Dedifferentiated amniotic fluid mesenchymal stem cell (primary cell): ENCODE data around the gene EHMT1.
"Not testable (repeated sequence)": the region's sequence is repeated elsewhere in the genome, so short reads cannot be mapped to it uniquely, and the experiment has no call there.

Experiments used
- DNase-seq: peaks from one replicate; pipeline ENCODE4 v3.0.0-alpha.2; 2016; ENCODE audit errors: extremely low spot score

EHMT1 gene

DNA sequence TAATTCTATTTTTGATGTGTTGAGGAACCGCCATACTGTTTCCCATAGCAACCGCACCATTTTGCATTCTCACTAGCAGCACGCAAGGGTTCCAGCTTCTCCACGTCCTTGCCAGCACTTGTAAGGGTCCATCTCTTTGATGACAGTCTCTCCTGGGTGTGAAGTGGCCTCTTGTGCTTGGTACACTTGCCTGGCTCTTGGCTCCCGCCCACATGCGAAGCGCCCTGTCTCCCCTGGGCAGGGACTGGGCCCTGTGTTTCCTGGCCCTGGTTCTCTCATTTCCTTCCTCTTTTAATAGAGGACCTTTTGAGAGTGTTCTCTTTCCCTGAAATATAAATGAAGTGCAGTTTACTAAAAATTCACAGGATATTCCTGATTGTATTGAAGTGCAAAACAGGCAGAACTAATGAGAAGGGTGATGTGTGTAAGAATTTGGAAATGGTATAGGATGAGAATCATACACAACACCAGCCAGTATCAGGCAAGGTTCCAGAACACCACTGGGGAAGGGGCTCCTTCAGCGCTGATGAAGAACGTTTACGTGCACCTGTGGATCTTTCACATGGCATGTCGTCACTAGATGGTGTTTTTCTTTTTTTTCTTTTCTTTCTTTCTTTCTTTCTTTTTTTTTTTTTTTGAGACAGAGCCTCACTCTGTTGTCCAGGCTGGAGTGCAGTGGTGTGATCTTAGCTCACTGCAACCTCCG is 73.0 kb downstream of the EHMT1 start:
- DNase-seq, result no peak

- no peak for DNase-seq
These were observed 75.6 kb downstream of the EHMT1 start for GRCh38 chr9:137694236-137694959.

- DNase-seq, result no peak
These were observed 76.4 kb downstream of the EHMT1 start for GRCh38 chr9:137694962-137695875.

DNA sequence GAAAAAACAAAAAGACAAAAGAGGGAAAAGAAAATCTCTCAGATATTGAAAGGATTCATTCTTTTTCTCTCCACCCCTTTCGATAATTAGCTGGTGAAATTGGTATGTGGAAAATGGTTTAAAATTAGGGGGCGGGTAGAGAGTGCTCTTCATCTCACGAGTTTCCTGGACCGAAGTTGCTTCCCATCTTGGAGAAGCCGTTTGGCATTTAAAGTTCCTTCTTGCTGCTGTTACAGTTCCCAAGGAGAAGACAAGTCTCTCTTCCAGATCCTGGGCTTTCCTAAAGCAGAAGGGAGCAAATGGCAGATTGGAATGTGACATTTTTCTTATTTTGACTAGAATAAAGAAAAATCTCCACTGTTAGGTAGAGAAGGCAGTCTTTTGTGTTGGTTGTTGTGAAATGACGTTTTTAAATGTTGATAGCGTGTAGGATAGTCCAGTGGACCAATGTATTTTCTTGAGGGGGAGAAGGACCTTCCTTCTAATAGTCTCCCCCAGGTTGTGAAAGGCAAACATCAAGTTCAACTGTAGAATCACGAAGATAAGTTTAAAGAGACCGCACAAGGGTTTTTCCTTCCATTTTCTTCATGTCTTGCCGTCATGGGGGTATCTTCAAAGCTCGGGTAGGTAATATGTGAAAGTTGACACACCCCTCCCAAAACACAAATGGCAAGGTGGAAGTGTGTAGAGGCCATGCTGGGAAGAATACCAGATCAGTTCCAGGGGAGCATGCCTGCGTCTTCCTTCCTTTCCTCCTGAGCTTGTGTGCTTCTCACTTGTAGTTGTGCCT is 77.5 kb downstream of the EHMT1 start:
- DNase-seq, result no peak

DNA sequence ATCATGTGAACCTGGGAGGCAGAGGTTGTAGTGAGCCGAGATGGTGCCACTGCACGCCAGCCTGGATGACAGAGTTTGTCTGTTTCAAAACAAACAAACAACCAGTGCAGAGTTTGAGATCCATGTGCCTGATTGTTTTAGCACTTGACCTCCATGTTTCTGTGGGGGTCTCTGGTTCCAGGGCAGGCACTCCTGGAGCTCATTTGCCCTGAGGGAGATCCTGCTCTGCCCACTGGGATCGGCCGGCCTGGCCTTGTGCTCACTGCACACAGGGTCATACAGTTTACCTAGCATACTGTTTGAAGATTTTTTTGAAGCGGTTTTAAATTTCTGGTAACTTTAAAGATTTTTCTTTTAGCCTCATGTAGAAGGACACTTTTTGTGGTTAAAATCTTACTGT is 78.4 kb downstream of the EHMT1 start:
- no peak for DNase-seq

GRCh38 chr9:137697832-137698231 is 79.0 kb downstream of the EHMT1 start:
- no peak for DNase-seq

GRCh38 chr9:137700911-137701310 is 82.1 kb downstream of the EHMT1 start:
- no peak for DNase-seq

DNA sequence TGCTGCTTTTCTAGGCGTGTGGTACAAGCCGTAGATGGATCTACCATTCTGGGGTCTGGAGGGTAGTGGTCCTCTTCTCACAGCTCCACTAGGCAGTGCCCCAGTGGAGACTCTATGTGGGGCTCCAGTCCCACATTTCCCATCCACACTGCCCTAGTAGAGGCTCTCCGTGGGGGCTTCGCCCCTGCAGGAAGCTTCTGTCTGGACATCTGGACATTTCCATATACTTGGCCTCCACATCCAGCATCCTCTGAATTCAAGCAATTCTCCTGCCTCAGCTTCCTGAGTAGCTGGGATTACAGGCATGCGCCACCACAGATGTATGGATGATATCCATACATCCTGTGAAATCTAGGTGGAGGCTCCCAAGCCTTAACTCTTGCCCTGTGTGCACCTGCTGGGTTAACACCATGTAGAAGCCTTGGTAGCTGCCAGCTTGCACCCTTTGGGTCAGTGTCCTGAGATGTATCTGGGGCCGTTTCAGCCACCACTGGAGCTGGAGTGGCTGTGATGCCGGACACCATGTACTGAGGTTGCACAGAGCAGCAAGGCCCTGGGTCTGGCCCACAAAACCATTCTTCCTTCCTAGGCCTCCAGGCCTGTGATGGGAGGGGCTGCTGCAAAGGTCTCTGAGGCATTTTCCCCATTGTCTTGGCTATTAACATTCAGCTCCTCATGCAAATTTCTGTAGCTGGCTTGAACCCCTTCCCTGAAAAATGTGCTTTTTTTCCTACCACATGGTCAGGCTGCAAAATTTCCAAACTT is 84.0 kb downstream of the EHMT1 start:
- no peak for DNase-seq

DNA sequence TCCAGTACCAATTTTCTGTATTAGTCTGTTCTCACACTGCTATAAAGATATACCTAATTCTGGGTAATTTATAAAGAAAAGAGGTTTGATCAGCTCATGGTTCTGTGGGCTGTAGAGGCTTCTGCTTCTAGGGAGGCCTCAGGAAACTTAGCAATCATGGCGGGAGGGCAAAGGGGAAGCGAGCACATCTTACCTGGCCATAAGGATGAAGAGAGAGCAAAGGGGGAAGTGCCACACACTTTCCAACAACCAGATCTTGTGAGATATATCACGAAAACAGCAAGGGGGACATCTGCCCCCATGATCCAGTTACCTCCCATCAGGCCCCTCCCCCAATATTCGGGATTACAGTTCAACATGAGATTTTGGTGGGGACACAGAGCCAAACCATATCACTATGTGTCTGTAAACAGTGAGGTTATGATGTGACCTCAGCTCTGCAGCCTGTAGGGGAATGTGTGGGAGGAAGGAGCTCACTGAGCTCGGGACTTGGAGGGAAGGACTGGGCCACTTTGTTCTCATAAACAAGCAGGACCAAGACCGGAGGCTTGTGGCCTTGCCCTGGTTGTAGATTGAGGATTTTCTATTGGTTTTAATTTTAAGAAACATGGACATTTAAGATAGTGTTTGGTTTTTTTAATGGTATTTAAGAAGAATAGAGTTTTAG is 85.2 kb downstream of the EHMT1 start:
- no peak for DNase-seq

DNA sequence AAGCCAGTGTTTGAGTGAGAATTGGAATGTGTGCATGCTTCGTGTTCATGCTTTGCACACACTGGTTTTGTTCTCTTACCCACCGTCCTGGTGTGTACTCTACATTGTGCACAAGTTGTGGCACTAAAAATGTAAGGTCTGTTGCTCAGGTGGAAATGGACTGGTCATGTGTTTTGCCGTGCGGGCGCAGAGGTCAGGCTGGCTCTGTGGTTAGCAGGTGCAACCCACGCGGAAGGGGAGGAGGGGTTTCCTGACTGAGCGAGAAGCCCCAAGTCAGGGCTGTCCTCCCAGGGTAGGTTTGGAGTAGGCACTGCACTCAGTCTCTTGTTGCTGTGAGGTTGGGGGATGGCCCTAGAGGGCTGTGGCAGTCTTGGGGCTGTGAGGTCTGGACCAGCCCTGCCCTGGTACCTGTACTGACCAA is 86.6 kb downstream of the EHMT1 start:
- no peak for DNase-seq

- DNase-seq, result no peak
These were observed 87.1 kb downstream of the EHMT1 start for GRCh38 chr9:137705906-137706305.

DNA sequence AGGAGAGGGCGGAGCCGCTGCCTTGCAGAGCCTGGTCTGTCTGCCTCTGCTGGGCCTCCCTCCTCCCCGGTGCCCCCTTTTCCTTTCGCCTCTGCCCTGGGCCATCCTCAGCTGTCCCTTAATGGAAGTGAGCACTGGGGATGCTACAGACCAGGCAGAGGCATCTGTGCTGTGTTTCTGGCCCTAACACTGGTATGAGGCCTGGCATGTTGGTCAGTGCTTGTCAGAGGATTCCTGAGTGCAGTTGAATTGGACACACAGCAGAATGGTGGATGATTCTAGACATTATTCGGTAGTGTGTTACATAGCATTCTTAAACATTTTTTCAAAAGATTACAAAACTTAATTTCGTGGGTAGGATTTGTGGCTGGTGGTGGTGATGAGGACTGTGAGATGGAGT is 88.6 kb downstream of the EHMT1 start:
- DNase-seq, result no peak

DNA sequence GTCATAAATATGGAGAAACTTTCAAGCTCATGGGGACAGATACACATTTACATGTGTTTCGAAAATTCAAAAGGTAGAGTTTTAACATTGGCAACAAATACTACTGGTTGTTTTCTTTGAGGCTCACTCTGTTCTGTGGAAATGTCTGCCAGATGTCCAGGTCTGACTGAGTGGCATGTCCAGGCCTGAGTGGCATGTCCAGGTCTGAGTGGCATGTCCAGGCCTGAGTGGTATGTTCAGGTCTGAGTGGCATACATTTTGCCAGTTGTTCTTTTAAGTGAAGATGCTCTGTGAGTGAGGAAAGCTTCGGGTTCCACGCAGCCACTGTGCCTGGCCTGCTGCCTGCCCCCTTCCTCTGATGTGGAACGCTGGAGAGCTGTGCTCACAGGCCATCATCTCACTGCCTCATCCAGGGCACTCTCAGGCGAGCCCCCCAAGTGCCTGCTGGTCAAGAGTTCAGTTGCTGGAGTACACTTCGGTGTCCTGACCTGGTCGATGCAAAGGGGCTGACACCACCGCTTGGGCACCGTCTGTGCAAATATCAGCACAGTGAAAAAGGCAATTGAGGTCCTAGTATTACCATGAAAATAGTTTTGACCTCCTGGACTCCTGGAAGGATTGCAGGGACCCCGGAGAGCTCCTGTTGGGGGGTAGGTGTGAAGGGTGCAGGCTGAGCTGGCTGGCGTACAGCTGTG is 89.9 kb downstream of the EHMT1 start:
- no peak for DNase-seq

GRCh38 chr9:137709411-137710101 is 90.8 kb downstream of the EHMT1 start:
- DNase-seq, result no peak

DNA sequence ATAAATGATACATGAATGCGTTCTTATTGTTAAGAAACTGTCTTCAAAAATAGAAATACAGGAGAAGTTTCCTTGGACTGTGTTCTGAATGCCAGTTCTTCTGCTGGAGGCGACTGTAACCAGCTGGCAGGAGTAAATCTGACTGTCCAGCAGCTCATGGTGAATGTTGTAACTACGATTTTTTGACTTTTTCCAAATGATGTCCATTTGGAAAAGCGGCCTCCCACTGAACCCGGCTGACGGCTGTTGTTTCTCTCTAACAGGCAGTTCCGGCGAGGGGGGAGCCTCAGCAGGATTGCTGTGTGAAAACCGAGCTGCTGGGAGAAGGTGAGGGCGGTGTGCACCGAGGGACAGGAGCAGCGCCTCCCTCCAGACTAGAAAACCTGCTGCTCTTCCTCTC is 91.9 kb downstream of the EHMT1 start:
- DNase-seq, result no peak

GRCh38 chr9:137711678-137712105 is 92.9 kb downstream of the EHMT1 start:
- DNase-seq, result no peak

DNA sequence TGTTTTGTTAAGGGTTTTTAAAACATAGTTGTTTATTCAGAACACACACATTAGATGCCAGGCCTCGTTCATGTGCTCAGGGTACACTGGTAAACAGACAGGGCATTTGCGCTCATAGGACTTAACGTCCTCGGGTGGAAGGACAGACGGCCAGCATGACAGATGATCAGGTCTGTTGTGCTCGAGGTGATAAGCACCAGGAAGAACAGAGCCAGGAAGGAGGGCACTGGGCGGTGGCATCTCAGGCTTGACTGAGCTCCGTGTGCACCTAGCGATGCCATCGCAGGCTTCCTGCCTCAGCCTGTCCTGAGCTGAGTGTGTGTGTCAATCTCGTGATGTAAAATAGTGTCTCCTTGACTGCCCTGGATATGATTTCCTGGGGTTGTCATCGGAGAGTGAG is 96.5 kb downstream of the EHMT1 start:
- DNase-seq, result no peak

DNA sequence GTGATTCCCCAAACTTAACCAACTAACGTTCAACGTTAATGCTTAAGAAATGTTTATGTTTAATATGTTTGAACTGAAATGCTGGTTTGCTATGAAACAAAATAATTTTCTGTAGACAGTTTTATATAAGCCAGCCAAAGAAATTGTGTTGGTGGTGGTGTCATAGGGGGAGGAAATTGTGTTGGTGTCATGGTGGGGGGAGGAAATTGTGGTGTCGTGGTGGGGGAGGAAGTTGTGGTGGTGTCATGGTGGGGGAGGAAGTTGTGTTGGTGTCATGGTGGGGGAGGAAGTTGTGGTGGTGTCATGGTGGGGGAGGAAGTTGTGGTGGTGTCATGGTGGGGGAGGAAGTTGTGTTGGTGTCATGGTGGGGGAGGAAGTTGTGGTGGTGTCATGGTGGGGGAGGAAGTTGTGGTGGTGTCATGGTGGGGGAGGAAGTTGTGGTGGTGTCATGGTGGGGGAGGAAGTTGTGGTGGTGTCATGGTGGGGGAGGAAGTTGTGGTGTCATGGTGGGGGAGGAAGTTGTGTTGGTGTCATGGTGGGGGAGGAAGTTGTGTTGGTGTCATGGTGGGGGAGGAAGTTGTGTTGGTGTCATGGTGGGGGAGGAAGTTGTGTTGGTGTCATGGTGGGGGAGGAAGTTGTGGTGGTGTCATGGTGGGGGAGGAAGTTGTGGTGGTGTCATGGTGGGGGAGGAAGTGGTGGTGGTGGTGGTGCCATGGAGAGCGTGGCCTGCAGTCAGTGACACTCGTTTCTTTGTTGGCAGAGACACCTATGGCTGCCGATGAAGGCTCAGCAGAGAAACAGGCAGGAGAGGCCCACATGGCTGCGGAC is 97.3 kb downstream of the EHMT1 start:
- DNase-seq, result not testable (repeated sequence)
